IPS-11a (cell line): ENCODE data around the gene ABCF3.

Experiments
- H3K4me3 ChIP-seq: one replicate; pipeline ENCODE4 v1.5.1; 2013; ENCODE audit warnings: low read depth, low read length, control low read depth

The ABCF3 gene

DNA sequence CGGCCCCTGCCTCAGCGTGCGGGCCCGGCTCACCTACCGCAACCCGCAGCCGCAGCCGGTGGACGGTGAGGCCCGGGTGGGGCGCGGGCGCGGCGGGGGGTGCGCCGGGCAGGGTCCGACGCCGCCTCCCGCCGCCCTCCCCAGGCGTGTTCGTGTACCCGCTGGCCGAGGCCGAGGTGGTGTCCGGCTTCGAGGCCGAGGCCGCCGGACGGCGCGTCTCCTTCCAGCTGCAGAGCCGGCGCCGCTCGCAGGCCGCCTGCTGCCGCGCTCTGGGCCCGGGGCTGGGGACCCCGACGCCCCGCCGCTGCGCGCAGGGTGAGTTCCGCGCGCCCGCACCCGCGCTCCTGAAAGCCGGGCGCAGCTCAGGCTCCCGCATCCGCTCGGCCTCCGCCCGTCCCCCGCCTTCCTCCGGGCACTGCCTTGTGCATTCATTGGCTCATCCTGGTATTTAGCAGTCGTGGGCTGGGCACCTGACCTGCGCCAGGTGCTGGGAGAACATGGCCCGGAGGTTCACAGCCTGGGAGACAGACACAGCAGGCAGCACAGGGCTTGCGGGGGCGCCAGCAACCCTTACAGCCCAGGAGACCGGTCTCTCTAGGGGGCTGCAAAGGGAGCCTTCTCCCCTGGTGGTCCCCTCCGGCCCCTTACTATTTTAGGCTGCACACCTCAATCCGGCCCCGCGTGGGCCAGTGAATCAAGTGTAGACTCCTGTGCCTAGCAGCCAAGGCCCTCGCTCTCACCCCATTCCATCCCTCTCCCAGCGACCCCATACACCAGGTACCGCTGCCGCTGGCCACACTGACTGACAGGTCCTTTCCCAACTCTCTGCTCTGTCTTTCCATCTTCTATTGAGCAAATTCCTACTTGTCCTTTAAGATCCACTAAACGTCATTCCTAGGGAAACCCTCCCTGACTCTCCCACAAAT lies 44.9 kb downstream of the ABCF3 start:
- H3K4me3 ChIP-seq: peak overlapping the region; percentile 13

DNA sequence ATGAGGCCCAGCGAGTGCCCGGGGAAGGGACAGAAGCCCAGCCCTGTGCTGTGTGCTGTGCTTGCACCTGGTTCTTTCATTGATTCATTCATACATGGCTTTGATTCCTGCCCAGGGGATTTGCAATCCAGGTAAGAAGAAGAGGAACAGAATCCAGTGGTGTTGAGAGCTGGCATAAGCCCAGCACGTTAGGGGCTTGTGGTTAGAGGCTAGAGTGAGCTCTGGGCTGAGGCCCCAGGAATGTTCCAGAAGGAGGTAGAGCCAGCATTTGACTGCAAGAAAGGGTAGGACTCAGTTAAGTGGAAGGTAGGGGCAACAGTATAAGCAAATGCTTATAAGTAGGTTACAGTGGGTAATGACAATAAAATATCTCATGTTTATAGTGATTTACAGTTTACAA lies 45.7 kb downstream of the ABCF3 start:
- H3K4me3 ChIP-seq: no peak overlapping the region

DNA sequence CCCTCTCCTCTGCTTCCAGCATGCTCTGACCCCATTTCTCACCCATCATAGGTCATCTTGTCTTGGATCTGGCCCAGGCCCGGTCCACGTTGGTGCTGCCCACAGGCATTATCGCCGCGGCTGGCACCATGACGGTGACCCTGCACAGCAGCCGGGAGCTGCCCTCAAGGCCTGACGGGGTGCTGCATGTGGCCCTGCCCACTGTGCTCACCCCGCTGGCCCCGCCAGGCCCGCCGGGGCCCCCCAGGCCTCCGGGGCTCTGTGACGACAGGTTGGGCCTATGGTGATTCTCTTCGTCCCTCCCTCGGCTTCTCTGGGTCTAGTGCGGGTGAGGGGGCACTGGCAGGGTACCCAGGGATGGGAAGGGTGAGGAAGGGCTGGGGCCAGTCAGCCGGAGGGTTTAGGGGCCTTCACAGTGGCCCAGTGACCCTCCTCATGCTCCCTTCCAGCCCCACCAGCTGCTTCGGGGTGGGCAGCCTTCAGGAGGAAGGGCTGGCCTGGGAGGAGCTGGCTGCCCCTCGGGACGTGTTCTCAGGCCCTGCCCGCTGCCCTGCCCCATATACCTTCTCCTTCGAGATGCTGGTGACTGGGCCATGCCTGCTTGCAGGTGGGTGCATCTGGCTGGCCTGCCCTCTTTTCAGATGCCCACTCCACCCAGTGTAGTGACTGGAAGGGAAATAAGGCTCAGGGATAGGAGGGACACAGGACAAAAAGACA lies 47.3 kb downstream of the ABCF3 start:
- H3K4me3 ChIP-seq: no peak overlapping the region

DNA sequence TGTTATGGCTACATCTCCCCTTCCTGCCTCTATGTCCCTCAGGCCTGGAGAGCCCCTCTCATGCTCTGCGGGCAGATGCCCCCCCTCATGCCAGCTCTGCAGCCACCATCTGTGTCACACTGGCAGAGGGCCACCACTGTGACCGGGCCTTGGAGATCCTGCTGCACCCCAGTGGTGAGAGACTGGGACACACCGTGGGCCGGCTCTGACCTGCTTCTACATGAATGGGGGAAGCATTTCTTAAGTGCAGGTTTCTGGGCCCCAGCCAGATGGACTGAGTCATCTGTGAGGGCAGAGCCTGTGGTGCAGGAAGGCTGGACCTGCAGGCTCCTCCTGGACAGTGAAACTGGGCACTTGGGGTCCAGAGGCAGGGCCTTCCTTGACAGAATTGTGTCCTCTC lies 48.2 kb downstream of the ABCF3 start:
- no peak overlapping the region for H3K4me3 ChIP-seq

DNA sequence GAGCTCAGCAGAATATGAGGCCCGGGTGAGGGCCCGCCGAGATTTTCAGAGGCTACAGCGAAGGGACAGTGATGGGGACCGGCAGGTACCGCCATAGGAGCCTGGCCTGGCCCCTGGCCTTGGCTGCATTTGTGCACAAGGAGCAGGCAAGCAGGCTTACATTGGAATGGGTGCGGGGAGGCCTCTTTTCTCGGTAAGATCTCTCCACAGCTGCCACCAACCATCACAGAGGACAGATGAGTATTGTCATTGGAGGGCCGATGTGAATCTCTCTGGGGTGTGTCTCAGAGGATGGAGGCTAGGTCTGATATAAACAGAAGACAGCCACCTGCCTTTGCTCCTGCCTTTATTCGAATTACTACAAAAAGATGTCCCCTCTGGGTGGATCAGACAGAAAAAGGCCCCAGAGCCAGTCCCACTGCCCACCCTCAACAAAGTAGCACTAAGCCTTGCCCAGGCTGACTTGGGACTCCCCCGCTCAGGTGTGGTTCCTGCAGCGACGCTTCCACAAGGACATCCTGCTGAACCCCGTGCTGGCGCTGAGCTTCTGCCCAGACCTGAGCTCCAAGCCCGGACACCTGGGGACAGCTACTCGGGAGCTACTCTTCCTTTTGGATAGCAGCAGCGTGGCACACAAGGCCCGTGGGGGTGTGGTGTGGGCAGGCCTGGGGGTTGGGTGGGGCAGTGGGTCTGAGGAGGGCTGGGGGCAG lies 48.8 kb downstream of the ABCF3 start:
- H3K4me3 ChIP-seq: no peak overlapping the region

DNA sequence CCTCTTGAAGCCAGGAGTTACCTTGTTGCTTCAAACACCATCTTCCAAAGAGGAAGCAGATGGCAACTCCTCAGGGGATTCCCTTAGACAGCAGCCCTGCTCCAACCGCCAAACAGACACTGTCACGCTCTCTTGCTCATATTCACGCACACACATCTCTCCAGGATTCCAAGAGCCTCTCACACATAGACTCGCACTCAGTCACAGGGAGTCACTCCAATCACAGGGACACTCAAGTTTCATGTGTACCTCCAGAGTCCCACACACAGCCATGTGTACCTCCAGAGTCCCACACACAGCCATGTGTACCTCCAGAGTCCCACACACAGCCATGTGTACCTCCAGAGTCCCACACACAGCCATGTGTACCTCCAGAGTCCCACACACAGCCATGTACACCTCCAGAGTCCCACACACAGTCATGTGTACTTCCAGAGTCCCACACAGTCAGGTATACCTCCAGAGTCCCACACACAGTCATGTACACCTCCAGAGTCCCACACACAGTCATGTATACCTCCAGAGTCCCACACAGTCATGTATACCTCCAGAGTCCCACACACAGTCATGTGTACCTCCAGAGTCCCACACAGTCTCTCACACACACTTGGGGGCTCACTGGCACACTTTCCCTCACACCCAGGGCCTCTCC lies 49.5 kb downstream of the ABCF3 start:
- H3K4me3 ChIP-seq: no peak overlapping the region

DNA sequence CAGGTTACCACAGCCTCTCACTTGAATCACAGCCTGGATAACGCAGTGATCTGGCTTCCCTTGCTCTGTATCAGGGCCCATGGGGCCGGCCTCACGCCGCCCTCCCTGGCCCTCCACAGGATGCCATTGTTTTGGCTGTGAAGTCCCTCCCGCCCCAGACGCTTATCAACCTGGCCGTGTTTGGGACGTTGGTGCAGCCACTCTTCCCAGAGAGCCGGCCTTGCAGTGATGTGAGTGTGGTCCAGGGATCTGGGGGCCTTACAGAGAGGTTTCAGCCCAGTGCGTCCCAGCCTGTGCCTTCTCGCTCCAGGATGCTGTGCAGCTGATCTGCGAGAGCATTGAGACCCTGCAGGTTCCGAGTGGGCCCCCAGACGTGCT lies 50.0 kb downstream of the ABCF3 start:
- H3K4me3 ChIP-seq: no peak overlapping the region

DNA sequence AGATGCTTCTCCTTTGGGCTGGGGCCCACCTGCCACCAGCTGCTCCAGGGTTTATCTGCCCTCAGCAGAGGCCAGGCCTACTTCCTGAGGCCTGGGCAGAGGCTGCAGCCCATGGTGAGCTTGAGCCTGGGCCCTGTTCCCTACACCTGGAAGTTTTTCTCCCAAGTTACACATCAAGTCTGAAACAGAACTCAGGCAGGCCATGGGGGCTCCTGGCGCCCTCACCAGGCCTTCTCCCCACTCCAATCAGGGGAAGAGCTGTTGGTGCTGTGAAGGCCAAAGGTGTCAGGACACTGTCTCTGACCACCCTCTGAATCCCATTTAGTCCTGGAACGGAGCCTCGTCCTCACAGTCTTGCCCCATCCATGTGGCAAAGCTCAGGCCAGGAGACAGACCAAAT lies 50.6 kb downstream of the ABCF3 start:
- H3K4me3 ChIP-seq: no peak overlapping the region

DNA sequence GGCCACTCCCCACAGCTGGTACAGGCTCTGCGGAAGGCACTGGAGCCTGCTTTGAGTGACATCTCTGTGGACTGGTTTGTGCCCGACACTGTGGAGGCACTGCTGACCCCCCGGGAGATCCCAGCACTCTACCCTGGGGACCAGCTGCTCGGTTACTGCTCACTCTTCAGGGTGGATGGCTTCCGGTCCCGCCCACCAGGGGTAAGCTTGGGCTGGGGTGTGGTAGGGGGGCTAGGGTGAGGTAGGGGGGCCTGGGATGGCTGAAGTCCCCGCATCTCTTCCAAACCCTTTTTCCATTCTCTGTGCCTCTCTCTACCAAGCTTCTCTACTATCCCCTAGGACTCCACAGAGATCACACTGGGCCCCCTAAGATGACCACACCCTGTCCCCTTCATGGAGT lies 51.2 kb downstream of the ABCF3 start:
- no peak overlapping the region for H3K4me3 ChIP-seq

DNA sequence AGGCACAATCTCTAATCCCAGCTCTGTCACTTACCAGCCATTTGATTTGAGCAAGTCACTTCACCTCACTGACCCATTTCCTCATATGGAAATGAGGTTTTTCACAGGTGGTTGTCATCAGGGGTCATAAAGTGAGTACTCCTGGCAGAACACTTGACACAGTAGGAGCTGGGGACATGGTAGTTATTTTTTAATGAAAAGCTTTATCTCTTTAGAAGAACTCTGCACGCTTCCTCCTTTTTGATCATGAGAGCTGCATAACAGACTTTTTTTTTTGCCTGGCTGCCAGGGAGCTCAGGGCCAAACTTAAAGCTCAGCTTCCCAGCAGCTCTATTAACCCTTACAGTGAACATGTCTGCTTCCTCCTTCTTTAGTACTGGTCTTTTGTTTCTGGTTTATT lies 51.8 kb downstream of the ABCF3 start:
- no peak overlapping the region for H3K4me3 ChIP-seq

DNA sequence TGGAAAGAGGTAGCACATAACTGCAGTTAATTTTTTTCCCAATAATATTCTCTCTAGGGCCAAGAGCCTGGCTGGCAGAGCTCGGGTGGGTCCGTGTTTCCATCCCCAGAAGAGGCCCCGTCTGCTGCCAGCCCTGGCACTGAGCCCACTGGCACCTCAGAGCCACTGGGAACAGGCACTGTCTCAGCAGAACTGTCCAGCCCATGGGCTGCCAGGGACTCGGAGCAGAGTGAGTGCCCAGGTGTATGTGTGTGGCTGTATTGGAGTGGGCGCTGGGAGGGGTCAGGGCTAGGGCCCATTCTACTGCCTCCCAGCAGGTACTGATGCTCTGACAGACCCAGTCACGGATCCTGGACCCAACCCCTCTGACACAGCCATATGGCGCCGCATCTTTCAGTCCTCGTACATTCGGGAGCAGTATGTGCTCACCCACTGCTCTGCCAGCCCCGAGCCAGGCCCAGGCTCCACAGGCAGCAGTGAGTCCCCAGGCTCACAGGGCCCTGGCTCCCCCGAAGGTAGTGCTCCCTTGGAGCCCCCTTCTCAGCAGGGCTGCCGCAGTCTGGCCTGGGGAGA lies 52.3 kb downstream of the ABCF3 start:
- no peak overlapping the region for H3K4me3 ChIP-seq

DNA sequence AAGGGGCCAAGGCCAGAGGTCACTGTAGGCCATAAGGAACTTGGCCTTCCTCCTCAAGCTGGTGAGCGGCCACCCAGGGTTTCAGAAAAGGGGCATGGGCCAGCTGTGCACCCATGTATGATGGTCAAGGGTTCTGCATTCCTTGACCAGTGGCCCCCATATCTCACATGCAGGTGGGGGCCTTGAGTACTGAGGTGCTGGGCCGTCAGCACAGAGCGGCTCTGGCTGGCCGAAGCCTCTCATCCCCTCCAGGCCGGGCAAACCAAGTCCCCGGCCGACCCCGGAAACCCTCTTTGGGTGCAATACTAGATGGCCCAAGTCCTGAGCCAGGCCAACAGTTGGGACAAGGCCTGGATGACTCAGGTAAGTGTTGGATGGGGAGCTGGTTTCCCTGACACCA lies 53.2 kb downstream of the ABCF3 start:
- H3K4me3 ChIP-seq: no peak overlapping the region

DNA sequence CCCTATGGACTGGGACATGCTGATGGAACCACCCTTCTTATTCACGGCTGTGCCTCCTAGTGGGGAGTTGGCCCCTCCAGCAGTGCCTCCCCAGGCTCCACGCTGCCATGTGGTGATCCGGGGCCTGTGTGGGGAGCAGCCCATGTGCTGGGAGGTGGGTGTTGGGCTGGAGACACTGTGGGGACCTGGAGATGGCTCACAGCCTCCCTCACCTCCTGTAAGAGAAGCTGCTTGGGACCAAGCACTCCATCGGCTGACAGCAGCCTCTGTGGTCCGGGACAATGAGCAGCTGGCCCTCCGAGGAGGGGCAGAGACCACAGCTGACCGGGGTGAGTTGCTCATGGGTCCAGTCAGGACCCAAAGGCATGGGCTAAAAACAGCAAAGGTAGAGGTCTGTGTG lies 53.7 kb downstream of the ABCF3 start:
- no peak overlapping the region for H3K4me3 ChIP-seq

DNA sequence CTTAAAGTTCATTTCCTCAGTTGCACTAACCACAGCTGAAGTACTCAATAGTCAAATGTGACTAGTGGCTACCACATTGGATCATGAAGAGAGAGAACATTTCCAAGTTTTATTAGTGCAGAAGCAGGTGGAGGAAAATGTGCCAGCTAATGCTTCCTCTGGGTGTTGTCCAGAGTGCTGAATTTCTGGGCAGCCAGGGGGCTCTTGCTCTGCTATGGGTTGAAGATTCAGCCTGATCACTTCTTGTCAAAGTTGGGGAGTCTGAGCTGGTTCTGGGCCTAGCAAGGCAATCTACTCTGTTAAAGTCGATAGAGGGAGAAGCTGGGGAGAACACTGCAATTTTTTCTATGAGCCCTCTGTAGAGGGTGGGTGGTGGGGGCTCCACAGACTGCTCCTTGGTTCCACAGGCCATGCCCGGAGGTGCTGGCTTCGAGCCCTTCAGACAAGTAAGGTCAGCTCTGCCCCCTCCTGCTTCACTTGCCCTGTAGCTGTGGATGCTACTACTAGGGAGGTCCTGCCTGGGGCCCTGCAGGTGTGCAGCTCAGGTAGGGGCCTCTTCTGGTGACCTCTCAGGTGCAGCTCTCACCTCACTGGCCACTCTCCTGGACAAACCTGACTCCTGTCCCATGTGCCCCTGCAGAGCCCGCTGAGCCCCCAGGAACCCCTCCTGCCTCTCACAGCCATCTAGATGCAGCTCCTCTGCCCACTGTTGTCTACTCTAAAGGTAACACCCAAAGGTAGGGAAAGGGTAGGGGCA lies 54.6 kb downstream of the ABCF3 start:
- H3K4me3 ChIP-seq: no peak overlapping the region

DNA sequence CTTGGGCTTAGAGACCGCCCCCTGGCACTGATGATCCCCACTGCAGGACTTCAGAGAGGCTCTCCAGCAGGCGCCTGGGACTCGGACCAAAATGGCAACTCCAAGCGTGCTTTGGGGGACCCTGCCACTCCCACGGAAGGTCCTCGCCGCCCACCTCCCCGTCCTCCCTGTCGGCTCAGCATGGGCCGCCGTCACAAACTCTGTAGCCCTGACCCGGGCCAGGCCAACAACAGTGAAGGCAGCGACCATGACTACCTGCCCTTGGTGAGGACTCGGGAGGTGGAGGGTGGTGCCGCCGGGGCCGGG lies 55.1 kb downstream of the ABCF3 start:
- no peak overlapping the region for H3K4me3 ChIP-seq

DNA sequence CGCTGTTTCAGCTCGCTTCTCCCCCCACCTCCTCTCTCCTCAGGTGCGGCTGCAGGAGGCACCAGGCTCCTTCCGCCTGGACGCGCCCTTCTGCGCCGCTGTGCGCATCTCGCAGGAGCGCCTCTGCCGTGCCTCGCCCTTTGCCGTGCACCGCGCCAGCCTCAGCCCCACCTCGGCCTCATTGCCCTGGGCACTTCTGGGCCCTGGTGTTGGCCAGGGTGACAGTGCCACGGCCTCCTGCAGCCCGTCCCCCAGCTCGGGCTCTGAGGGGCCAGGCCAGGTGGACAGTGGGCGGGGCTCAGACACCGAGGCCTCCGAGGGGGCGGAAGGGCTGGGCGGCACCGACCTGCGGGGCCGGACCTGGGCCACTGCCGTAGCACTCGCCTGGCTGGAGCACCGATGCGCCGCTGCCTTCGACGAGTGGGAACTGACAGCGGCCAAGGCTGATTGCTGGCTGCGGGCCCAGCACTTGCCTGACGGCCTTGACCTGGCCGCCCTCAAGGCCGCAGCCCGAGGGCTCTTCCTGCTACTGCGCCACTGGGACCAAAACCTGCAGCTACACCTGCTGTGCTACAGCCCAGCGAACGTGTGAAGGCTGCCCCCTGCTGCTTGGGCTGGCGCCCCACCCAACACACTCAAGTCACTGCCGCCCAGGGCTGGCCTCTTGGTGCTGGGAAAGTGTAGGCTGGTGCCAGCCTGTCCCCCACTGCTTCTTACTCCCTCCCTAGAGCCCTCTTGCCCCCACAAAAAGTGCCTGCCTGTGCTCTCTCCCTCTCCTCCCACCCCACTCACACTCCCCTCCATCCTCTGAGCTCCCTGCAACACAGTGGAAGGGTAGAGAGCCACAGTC lies 55.7 kb downstream of the ABCF3 start:
- H3K4me3 ChIP-seq: no peak overlapping the region

DNA sequence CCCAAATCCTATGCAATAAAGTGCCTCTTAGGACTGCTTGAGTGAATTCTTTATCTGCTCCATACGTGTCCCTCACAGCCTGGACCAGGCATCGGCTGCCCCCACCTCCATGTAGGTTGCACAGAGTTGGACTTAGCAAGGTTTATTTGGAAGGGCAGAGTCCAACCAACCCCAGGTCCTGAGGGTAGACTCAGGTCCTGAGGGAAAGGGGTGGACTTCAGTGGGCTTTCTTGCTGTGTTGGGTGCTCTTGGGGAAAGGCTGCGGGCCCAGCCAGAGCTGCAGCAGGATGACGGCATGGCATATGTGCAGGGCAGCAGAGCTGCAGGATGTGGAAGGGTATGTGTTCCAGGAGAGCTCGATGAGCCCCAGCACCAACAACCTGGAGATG lies 56.3 kb downstream of the ABCF3 start:
- no peak overlapping the region for H3K4me3 ChIP-seq
